ENCODE results near the gene ADAP1. TPM values are rescaled to one million over a fixed set of nuclear protein-coding genes. Genes with fewer than 3 reads are reported as not detected.

ADAP1 gene
- total RNA-seq, 1 experiment from 2014 or later, result 77.6 TPM

- peaks cover 11% of the 10 kb centered on the region; the same call in 1 of the 2 replicates for H3K4me1 ChIP-seq
- ChIA-PET POLR2A (no interaction called here), CTCF (no interaction called here)
- H3K36me3 ChIP-seq (ENCODE audit: control insufficient read depth, insufficient read depth, low read length), result peaks cover 1% of the 10 kb centered on the region
- Mint-ChIP-seq H3K4me1 (ENCODE audit: low read depth, unreplicated experiment) (peaks cover 8% of the 10 kb centered on the region), H3K9me3 (ENCODE audit: unreplicated experiment) (no peaks in the 10 kb centered on the region), H3K27ac (ENCODE audit: unreplicated experiment) (no peak overlapping the region), H3K4me3 (ENCODE audit: unreplicated experiment) (no peak overlapping the region), H3K36me3 (ENCODE audit: insufficient read depth, unreplicated experiment) (peaks cover 2% of the 10 kb centered on the region), H3K27me3 (ENCODE audit: insufficient read depth, unreplicated experiment) (no peaks in the 10 kb centered on the region)
- BruUV-seq (replicated peaks), result no TSS peak
- H3K27me3 ChIP-seq (replicated peaks; ENCODE audit: control insufficient read depth, insufficient read depth, low read length), result no peaks in the 10 kb centered on the region
- no peak for TF ChIP-seq CTCF (IDR thresholded peaks at IDR 0.05; ENCODE audit: insufficient read depth in 1 of 2, low read depth in 1 of 2, low read length in 1 of 2, severe bottlenecking in 1 of 2, unreplicated experiment in 1 of 2)
- H3K4me3 ChIP-seq (ENCODE audit: low read depth, low read length), result no peak overlapping the region
- H3K9me3 ChIP-seq, result no peaks in the 10 kb centered on the region
- intact Hi-C loops (cut with micrococcal nuclease; ENCODE audit: unreplicated experiment), result no loop called here
- DNase-seq, result peak in 1 of 2 experiments; percentile 72
Measured at GRCh38 chr7:927031-927671, 27.3 kb downstream of the ADAP1 start.

- Mint-ChIP-seq H3K4me3 (ENCODE audit: unreplicated experiment) (no peak overlapping the region), H3K27ac (ENCODE audit: unreplicated experiment) (no peak overlapping the region), H3K27me3 (ENCODE audit: insufficient read depth, unreplicated experiment) (no peaks in the 10 kb centered on the region), H3K9me3 (ENCODE audit: unreplicated experiment) (no peaks in the 10 kb centered on the region), H3K36me3 (ENCODE audit: insufficient read depth, unreplicated experiment) (no peaks in the 10 kb centered on the region), H3K4me1 (ENCODE audit: low read depth, unreplicated experiment) (peaks cover 8% of the 10 kb centered on the region)
- ChIA-PET POLR2A (no interaction called here), CTCF (no interaction called here)
- no peak overlapping the region for H3K4me3 ChIP-seq (ENCODE audit: low read depth, low read length)
- peaks cover 11% of the 10 kb centered on the region; the same call in 1 of the 2 replicates for H3K4me1 ChIP-seq
- H3K9me3 ChIP-seq, result no peaks in the 10 kb centered on the region
- TF ChIP-seq CTCF (IDR thresholded peaks at IDR 0.05; ENCODE audit: insufficient read depth in 1 of 2, low read depth in 1 of 2, low read length in 1 of 2, severe bottlenecking in 1 of 2, unreplicated experiment in 1 of 2), result no peak
- peaks cover 1% of the 10 kb centered on the region for H3K36me3 ChIP-seq (ENCODE audit: control insufficient read depth, insufficient read depth, low read length)
- H3K27me3 ChIP-seq (replicated peaks; ENCODE audit: control insufficient read depth, insufficient read depth, low read length), result no peaks in the 10 kb centered on the region
- intact Hi-C loops (cut with micrococcal nuclease; ENCODE audit: unreplicated experiment), result no loop called here
- DNase-seq, result peak in 1 of 2 experiments; percentile 48
- no TSS peak for BruUV-seq (replicated peaks)
Measured at GRCh38 chr7:926061-927030, 28.1 kb downstream of the ADAP1 start.

GRCh38 chr7:925601-926000 is 28.9 kb downstream of the ADAP1 start:
- Mint-ChIP-seq H3K4me1 (ENCODE audit: low read depth, unreplicated experiment) (peaks cover 8% of the 10 kb centered on the region), H3K9me3 (ENCODE audit: unreplicated experiment) (no peaks in the 10 kb centered on the region), H3K27me3 (ENCODE audit: insufficient read depth, unreplicated experiment) (no peaks in the 10 kb centered on the region), H3K36me3 (ENCODE audit: insufficient read depth, unreplicated experiment) (peaks cover 7% of the 10 kb centered on the region), H3K4me3 (ENCODE audit: unreplicated experiment) (no peak overlapping the region), H3K27ac (ENCODE audit: unreplicated experiment) (no peak overlapping the region)
- no TSS peak for BruUV-seq (replicated peaks)
- no peak overlapping the region for H3K4me3 ChIP-seq (ENCODE audit: low read depth, low read length)
- H3K27me3 ChIP-seq (replicated peaks; ENCODE audit: control insufficient read depth, insufficient read depth, low read length), result no peaks in the 10 kb centered on the region
- peaks cover 11% of the 10 kb centered on the region; the same call in 1 of the 2 replicates for H3K4me1 ChIP-seq
- TF ChIP-seq CTCF (IDR thresholded peaks at IDR 0.05; ENCODE audit: insufficient read depth in 1 of 2, low read depth in 1 of 2, low read length in 1 of 2, severe bottlenecking in 1 of 2, unreplicated experiment in 1 of 2), result no peak
- H3K9me3 ChIP-seq, result no peaks in the 10 kb centered on the region
- ChIA-PET POLR2A (no interaction called here), CTCF (no interaction called here)
- intact Hi-C loops (cut with micrococcal nuclease; ENCODE audit: unreplicated experiment), result no loop called here
- H3K36me3 ChIP-seq (ENCODE audit: control insufficient read depth, insufficient read depth, low read length), result peaks cover 1% of the 10 kb centered on the region
- peak in 1 of 2 experiments; percentile 29 for DNase-seq

All from Caco-2 (cell line).